NCI-H2227 treated with DMSO at 0.1 percent for 48 hours (cell line): ENCODE data around the gene LRTM2.
"Not testable (repeated sequence)": the region's sequence is repeated elsewhere in the genome, so short reads cannot be mapped to it uniquely, and the experiment has no call there.

Experiments
- DNase-seq: peaks from one replicate; lab custom pipeline; 2025; lab: John Stamatoyannopoulos, UW

Gene LRTM2

DNA sequence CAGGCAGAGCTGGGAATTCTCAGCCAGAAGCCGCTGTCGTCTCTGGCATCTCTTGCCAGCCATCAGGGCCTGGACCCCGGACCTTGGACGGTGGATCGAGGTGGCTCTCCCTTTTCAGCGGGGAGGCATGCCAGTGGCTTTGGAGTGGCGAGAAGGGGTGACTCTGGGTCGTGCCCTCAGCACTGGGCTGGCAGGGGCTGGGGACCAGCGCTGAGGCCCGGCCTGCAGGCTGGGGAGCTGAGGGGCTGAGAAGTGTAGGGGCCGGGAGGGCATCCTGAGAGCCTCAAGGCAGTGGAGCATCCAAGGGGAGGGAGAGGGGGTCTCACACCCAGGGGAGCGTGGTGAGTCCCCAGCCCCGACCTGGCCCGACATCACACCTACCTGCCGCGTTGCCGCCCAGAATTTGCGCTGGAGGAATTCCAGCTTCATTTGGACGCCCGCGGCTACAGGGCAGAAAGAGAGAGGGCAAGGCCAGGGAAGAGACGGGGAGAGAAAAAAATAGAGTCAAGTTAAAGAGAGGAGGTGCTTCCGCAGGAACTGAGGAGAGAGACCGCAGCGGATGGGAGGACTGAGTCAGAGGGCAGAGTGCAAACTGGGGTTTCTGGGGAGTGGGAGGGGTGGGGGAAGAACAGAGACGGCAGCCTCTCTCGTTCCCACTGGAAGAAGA is 9.0 kb upstream of the LRTM2 start:
- DNase-seq: no peak

DNA sequence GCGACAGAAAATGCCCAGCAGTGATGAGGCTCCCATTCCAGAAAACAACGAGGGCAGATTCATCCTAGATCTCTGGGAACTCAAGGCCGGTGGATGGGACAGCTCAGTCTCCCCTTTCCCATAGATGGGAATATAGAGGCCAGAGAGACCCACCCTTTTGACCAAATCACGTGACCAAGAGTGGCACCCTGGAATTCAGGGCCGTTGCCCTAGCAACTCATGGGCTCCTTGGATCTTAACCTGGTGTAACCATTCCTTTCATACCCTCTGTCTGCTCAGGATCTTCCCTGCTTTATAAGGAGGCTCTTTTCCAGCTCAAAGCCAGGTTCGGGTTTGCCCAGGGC is 8.4 kb upstream of the LRTM2 start:
- DNase-seq: no peak

DNA sequence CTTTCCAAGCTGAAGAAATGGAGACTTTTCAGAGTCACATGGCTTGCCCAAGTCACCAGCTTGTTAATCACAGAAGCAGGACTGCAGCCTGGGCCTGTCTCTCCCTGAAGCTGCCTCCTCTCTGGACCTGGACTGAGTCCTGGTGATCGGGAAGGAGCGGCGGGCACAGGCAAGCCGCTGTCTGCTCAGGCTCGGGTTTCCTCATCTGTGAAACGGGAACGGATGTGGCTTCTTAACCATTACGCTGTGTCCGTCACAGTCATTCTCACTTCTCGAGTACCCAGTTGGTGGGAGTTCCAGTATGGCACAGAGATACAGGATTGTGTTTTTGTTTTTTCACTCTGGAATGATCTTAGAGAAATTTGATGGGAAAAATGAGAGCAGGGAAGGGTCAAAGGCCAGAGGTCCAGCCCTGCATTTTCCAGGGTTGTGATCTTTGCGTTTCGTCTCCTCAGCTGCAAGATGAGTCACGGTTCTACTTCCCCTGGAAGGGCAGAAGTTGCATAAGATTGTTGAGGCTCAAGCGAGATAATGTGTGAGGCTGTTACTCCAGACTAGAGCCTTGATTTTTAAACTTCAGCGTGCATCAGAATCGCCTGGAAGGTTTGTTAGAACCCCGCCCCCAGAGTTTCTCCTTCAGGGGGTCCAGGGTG is 7.6 kb upstream of the LRTM2 start:
- DNase-seq: no peak

DNA sequence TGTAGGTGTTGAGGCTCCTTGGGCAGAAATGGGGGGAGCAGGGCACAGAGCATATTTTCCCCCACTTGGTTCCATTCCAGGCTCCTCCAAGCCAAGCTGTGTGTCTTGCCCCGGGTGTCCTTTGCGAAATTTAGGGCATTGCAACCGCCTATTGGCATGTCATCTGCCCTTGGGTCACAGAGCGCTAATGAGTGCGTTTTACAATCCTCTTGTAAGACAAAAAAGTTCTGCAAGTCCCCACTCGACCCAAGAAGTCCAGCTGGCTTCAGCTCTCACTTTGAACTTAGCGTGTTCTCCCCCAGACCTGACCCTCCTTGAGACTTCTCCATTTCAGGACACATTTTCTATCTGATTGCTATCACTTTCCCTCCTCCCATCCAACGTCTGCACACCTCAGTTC is 6.1 kb upstream of the LRTM2 start:
- no peak for DNase-seq

DNA sequence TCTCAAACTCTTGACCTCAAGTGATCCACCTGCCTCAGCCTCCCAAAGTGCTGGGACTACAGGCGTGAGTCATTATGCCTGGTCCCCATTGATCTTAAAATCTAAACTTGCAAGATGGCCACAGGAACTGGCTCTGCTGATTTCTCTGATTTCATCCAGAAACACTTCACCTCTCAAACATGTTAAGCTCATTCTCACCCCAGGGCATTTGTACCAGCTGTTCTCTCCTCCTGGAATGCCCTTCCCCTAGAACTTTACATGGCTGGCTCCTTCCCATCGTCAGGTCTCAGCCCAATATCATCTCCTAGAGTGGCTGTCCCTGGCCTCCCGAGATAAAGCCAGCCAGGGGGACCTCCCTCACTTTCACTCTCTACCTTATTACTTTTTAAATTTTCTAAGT is 5.3 kb upstream of the LRTM2 start:
- no peak for DNase-seq

DNA sequence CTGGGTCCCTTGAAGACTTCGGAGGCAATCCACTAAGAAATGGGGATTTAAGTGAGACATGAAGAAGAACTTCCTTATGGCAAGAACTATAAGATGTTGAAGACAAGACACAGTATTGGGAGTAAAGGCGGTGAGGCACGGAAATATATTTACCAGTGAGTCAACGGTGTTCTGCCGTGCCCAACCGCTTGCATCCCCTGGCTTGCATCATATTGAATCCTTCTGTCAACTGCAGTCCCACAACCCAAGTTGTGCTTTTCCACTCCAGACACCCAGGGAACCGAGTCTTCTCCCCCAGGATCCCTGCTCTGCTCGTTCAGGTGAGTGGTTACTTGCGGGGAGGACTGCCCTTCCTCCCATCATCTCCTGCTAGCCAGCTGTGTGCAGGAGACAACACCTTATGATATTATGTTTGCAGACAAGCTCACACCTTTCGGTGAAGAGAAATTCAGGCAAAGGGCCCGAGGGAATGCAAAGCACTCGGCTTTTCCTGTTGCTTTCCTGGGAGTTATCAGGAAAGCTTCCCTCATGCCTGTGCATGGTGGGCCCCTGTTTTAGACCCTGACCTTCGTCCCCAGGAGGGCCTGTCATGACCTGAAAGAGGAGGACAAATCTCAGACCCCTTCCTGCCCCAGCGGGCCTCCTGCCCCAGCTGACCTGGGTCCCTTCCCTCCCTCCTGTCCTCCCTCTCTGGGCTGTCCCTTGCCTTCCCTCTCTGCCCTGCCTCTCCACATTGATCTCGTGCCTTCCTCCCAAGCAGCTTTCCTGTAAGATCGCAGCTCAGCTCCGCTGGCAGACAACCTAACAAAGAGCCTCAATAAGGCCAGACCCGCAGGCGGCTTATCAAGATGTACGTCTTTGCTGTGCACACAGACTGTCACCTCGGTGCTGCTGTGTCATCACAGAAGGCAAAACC is 4.3 kb upstream of the LRTM2 start:
- no peak for DNase-seq

DNA sequence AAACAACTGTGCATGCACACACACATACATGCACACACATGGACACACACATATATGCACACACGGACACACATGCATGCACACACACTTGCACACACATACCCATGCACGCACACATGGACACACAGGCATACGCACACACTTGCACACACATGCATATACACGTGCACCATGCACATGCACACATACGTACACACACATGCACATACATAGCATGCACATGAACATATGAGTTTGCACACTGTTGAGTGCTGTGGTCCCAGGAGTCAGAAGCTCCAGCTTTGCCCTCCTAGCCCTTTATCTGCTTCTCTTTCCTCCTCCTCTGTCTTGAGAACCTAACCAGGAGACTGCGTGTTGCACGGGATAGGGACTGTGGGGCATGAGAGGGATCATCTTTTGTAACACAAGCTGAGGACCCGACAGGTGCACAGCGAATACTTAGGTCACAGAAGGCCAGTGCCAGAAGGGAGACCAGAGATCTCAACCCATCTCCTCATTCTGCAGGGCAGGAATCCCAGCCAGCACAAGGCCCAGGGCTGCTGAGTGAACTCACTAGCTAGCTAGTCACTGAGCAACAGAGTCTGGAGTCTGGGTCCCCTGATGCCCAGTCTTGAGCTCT is 3.5 kb upstream of the LRTM2 start:
- DNase-seq: no peak

DNA sequence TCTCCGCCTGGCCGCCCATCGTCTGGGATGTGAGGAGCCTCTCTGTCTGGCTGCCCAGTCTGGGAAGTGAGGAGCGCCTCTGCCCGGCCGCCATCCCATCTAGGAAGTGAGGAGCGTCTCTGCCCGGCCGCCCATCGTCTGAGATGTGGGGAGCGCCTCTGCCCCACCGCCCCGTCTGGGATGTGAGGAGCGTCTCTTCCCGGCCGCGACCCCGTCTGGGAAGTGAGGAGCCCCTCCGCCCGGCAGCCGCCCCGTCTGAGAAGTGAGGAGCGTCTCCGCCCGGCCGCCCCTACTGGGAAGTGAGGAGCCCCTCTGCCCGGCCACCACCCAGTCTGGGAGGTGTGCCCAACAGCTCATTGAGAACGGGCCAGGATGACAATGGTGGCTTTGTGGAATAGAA is 2.4 kb upstream of the LRTM2 start:
- not testable (repeated sequence) for DNase-seq

DNA sequence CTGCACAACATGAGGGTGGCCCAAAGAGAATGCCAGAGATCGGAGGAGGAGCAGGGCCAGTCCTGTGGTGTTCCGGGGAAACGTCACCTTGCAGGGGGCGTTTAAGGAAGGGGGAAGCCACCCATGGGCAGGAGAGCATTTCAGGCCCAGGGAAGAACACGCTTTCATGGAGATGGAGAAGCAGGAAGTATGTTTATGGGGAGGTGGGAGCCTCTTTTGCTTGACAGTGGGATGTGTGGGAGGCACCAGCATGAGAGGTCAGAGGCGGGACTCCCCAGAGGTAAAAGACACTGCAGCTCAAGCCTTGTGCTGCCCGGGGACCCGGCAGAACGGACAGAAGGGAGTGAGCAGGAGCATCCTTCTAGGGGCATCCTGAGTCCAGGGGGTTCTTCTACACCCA is 1.3 kb upstream of the LRTM2 start:
- no peak for DNase-seq

DNA sequence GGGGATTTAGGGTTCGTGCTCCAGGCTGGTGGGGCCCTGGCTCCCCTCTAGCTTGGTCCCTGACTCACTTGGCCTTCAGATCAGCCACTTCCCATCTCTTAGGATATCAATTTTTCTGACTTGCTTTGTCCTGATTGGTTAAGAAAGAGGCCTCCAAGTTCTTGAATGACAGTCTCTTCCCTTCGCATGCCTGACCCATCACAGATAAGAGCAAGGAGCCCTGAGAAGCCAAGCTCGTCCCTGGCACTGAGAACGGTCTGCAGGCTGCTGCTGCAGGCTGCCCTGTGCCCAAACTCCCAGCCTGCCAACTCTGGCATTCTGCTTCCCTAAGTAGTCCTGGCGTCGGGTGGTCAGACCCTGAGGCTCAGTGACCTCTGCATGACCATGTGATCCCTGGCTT is 794 bp upstream of the LRTM2 start:
- no peak for DNase-seq

DNA sequence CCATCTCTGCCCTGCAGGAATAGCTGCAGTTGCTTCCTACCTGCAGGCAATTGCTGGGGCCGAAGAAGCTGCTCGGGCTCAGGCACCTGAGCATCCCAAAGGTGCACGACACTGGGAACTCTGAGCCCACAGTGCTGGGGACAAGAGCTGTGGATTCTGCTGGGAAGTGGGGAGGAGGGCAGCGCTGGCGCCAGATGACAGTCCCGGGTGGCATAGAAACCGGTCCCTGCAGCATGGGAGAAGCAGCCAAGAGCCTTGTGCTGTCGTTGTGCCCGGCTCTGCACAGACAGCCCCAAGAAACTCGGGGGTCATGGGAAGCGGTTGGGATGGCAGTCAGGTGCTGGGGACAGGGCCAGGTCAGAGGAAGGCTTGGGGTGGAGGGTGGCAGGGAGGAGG is 529 bp downstream of the LRTM2 start:
- DNase-seq: no peak

DNA sequence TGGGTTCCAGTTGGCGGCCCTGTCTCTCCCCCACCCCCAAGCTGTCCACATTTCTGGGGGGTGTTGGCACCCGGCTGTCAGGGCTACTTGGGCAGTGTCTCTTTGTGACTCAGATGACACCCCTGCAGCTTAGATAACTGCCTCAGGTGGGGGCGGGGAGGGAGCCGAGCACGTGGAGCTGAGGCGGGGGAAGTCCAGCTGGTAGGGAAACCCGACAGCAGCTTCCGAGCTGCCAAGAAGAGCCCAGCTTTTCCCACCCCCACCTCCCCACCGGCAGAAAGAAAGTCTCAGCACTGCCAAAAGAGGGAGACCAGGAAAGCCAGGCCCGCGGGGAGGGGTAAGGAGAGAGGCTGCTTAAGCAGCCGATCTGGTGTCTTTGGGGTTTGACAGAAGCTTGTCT is 1.4 kb downstream of the LRTM2 start:
- DNase-seq: no peak

DNA sequence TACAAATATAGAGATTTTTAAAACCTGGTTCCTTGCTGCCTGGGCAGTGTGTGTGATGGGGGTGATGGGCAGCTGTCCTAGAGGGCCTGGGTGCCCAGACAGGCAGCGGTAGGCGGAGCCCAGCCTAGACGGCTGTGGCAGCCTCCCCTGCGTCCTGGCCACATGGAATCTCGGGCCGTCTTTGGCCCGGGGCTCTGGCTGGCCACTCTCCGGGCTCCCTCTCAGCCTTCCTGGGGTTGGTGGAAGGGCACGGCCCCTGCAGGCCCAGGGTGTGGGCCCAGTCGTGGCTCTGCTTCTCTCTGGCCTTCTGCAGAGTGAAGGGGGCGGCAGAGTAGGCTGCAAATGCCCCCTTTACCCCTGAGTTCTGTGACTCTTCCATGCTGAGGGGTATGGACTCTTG is 2.3 kb downstream of the LRTM2 start:
- DNase-seq: no peak

DNA sequence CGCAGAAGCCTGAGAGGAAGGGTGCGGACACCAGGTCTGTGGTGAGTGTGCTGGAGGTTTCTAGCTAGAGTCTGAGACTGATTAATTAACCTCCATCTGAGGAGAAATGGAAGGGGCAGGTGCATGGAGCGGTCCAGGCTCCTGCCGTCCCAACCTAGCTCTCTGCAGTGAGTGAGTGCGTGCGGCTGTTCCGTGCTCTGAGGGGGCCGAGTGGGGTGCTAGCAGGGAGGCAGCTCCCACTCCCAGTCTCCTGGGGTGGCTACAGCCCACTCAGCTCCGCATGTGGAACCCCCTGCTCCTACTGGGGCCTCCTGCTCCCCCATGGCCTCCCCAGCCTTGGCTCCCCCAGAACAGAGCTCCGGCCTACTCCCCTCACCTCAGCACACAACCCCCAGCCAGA is 2.9 kb downstream of the LRTM2 start:
- DNase-seq: no peak

DNA sequence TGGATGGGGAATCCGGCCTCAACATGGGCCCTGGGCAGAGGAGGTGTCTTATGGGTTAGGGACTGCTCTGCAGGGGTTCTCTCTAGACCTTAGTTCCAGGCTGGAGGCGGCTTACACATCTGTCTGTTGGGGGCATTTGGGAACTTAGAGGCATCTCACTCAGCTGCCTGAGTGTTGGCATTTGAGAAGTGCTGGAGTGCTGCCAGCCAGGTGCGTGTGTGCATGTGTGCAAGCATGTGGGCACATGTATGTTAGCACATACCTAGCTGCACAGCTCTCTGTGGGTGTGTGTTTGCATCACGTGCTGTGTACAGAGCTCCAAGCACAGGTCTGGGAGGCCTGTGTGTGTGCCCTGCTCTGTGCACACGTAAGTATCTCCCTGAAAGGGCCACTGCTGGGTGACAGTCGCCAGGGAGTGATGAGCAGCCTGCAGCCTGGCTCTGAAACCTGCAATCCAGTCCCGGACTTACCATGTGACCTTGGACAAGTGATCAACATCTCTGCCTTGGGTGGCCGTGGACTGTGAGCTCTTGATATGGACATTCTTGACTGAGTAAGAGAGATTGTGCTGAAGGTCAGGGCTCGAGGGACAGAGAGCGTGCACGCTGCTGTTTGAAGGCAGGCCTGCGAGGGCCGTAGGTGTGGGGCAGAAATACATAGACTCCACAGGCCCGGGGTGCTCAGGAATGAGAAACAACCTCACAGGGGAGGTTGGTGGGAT is 5.2 kb downstream of the LRTM2 start:
- no peak for DNase-seq

DNA sequence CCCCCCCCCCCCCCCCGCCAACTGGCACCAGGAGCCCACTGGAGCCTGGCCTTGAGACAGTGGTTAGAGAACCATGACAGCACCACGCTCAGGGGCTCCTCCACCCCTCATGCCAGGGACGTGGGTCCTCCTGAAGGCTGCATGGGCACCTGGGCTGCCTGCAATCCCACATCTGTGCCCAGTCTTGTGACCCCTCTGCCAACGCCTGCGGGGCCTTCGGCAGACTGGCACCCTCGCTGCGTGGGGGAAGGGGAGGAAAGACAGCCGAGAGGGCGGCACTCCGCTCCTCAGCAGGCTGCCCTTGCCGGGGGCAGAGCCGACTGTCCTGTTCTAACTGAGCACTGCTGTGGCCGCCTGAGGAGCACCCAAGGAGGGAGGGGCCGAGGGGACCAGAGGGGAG is 6.0 kb downstream of the LRTM2 start:
- DNase-seq: no peak

DNA sequence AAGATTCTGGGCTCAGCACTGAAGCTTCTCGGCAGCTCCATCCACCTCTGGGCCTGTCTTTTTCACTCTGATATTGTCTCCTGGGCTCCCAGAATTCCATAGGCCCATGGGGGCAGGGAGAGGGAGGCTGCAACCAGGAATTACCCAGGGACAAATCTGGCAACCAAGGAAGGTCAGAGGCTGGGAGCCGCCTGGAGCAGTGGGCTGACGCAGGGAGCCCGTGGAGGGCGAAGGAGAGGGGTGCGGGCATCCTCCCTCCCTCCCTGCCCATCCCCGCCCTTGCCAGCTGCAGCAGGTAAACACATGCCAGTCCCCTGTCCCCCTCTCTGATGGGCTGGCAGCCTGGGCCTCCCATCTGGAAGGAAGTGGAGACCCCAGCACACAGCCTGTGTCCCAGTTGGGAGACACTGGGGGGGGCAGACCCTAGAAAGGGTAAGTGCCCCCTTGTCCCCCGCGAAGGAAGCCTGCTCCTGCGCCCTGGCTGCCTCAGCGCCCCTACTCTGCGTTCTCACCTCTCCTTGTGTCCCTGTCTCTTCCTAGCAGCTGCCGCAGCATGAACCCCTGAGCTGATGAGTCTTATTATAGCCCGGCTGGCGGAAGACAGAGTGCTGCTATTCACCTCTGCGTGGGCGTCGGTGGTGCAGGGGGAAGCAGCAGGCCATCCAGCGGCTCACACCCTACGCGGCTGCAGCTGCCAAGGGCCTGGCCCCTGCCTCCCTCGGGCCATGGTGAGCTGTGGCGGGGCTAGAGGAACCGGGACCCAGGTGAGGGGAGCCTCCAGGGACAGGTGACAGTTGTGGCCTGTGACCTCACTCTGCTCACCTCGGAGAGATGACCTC is 6.7 kb downstream of the LRTM2 start:
- DNase-seq: no peak

DNA sequence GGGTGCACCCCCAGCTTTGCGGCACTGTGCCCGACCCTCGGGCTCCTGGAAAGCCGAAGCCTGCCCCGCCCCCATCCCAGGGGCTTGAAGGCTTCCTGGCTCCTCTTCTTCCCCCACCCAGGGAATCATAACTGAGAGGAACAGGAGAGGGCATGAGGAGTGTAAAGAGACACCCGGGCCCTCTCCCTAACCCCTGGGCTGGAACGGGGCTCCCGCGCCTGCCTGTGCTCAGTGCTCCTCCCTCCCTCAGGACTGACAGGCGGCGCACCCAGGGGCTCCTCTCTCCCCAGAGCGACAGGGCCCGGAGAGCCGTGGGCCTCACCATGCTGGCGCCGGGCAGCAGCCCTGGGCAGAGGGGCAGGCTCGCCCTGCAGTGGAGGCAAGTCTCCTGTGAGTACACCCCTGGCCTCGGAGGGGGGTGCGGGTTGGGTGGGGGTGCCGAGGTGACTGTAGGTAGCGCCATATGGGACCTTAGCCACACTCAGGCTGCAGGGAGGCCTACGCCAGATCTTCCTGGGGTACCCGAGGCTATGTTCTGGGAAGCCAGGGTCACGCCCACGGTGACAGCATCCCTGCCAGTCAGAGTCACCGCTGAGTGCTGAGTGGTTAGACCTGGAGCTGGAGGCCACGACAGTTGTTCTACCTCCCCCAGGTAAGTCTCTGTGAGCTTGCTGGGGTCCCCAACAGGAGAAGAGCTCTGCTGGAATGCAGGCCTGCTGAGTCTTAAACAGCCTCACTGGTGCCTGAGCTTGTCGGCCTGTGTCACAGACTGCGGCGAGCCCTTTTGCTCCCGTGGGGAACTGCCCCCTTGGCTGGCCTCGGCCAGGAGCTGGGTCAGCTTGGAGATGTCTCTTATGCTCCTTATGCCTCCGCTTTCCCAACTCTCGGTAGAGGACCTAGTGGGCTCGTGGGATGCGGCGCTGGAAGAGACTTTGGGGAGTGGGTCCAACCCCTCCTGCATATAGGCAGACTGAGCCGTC is 7.8 kb downstream of the LRTM2 start:
- no peak for DNase-seq

DNA sequence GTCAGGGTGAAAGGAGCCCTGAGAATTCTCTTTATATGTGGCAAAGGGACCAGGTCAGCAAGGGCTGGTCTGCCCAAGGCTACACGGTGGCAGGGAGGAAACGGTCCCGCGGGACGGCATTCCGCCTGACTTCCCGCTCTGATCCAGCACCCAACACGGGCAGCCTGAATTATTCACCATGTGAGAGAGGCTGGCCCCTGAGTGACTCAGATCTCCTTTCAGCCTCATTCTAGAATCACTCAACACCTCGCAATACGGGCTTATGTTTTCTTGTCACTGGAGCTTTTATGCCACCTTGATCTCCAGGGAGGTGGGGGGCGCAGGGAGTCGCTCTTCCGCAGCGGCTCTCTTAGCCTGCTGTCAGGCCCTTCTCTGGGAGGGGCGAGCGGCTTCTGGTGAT is 8.5 kb downstream of the LRTM2 start:
- no peak for DNase-seq

DNA sequence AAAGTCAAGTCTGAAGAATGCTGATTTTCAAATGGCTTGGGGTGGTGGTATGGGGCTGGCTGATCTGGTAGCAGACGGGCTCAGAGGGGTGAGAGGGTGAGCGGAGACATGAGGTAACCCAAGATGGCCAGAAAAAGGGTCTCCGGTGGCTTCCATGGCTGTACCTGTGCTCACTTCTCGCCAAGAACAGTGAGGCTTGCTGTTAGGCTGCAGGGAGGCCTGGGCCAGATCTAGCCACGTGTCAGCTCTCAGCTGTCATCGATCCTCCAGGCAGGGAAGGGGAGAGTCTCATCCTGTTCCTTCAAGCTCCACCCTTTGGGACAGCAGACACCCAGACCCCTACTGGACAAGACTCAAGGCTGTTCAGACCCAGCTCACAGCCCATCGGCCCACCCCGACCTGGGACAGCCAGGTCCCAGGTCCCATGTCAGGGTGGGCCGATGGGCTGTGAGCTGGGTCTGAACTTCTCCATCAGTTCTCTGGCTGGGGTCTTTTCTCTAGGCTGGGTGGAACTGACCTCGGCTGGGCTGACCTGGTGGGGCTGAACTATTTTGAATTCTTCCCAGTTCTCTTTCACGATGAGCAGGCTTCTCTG is 9.0 kb downstream of the LRTM2 start:
- DNase-seq: no peak
